ENCODE results near the gene AASDH.

- TF ChIP-seq CTCF (IDR thresholded peaks at IDR 0.05) (no peak), POLR2A (IDR thresholded peaks at IDR 0.05) (no peak)
These were observed 72.2 kb downstream of the AASDH start for GRCh38 chr4:56315041-56315440.

Measured in body of pancreas (tissue), 4 donors.